Measurements from ENCODE around the gene RPE.

The RPE gene

DNA sequence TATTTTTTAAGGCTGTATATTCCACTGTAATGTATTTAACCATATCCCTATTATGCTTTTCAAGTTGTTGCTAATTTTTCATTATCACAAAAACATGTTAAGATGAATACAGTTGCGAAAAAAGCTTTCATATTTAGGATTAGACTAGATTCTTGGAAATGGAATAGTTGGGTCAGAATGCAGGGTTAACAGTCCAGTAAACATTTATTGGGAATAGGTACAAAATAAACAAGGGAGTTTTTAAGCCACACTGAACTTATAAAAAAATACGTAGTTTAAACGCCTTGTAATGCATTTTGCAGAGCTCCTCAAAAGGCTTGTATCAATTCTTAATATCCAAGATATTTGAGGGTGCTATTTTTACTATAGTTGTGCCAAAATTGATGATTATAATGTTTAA lies 35.6 kb downstream of the RPE start:
- Histone ChIP-seq H3K27ac (ENCODE audit: low read depth, low read length) (no peak overlapping the region), H4K20me1 (ENCODE audit: control insufficient read depth, insufficient read depth, low read depth, low read length) (no peaks in the 10 kb centered on the region), H3K4me2 (ENCODE audit: low read length) (no peak overlapping the region), H3K36me3 (ENCODE audit: control insufficient read depth, low read length) (no peaks in the 10 kb centered on the region), H3K27me3 (ENCODE audit: control insufficient read depth, low read length) (no peaks in the 10 kb centered on the region), H3K9me2 (replicated peaks; ENCODE audit: control insufficient read depth, low read length) (no peaks in the 10 kb centered on the region), H3K4me3 (ENCODE audit: low read length) (no peak overlapping the region), H3K79me2 (ENCODE audit: control insufficient read depth, low read length) (no peaks in the 10 kb centered on the region), H3K4me1 (ENCODE audit: control insufficient read depth, low read length) (no peaks in the 10 kb centered on the region), H3K9me3 (ENCODE audit: control insufficient read depth, insufficient read depth, low read length) (no peaks in the 10 kb centered on the region), H3F3A (ENCODE audit: control insufficient read depth, insufficient read depth) (peaks cover under 1% of the 10 kb centered on the region; the same call in 1 of the 2 replicates)
- TF ChIP-seq, protein P1, sequence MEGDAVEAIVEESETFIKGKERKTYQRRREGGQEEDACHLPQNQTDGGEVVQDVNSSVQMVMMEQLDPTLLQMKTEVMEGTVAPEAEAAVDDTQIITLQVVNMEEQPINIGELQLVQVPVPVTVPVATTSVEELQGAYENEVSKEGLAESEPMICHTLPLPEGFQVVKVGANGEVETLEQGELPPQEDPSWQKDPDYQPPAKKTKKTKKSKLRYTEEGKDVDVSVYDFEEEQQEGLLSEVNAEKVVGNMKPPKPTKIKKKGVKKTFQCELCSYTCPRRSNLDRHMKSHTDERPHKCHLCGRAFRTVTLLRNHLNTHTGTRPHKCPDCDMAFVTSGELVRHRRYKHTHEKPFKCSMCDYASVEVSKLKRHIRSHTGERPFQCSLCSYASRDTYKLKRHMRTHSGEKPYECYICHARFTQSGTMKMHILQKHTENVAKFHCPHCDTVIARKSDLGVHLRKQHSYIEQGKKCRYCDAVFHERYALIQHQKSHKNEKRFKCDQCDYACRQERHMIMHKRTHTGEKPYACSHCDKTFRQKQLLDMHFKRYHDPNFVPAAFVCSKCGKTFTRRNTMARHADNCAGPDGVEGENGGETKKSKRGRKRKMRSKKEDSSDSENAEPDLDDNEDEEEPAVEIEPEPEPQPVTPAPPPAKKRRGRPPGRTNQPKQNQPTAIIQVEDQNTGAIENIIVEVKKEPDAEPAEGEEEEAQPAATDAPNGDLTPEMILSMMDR (IDR thresholded peaks at IDR 0.05; ENCODE audit: low read depth, low read length, poor library complexity, severe bottlenecking) = no peak
- no peak for TF ChIP-seq EZH2phosphoT487 (IDR thresholded peaks at IDR 0.05; ENCODE audit: borderline replicate concordance, low read length)

DNA sequence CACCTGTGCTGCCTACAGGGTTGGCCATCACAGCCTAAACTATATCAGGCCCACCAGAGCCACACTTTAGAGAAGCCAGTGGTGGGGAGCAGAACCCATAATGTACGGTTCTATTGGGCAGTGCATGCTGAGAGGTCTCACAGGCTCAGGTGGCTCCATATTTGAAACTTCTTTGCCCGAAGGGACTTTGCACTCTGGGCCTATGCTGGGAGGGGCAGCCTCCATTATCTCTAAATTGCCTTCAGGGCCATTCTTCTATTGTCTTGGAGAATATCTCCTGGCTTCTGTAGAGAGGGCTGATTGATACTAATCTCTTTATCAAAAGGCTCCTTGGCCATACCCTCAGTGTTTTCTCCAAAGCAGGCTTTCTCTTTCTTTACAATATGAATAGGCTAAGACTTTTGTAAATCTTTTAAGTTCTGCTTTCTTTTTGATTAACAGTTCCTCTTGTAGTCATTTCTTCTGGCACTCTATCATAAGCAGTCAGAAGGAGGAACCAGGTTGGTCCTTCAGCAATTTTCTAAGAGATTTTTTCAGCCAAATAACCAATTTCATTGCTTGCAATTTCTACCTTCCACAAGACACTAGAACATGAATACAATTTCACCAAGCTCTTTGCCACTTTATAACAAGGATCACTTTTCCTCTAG lies 44.5 kb downstream of the RPE start:
- H3K36me3 ChIP-seq (ENCODE audit: control insufficient read depth, low read length) = no peaks in the 10 kb centered on the region
- TF ChIP-seq, protein P1 (IDR thresholded peaks at IDR 0.05; ENCODE audit: low read depth, low read length, poor library complexity, severe bottlenecking) = no peak
- no peak for TF ChIP-seq EZH2phosphoT487 (IDR thresholded peaks at IDR 0.05; ENCODE audit: borderline replicate concordance, low read length)
- no peak overlapping the region for H3K4me2 ChIP-seq (ENCODE audit: low read length)

DNA sequence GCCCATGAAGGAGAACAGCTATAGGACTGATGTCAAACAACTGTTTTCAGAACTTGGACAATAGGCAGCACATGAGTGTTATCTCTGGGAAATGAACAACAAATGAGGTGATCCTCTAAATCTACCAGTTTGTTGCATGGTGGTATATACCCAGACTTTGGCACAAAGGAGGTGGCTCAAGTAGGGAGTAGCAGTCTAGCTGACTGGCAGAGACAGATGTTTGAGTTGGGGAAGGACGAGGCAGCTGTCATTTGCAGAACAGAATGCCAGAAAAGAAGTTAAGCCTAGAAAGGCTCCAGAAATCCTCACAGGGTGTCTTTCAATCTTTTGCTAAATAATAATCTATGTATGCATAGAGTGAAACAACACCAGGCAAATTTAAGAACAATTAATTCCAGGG lies 47.4 kb downstream of the RPE start:
- Histone ChIP-seq H3K9me2 (replicated peaks; ENCODE audit: control insufficient read depth, low read length) (no peaks in the 10 kb centered on the region), H3K79me2 (ENCODE audit: control insufficient read depth, low read length) (no peaks in the 10 kb centered on the region), H3K4me3 (ENCODE audit: low read length) (no peak overlapping the region), H3F3A (ENCODE audit: control insufficient read depth, insufficient read depth) (no peaks in the 10 kb centered on the region), H3K27ac (ENCODE audit: low read depth, low read length) (no peak overlapping the region), H3K36me3 (ENCODE audit: control insufficient read depth, low read length) (no peaks in the 10 kb centered on the region), H3K4me1 (ENCODE audit: control insufficient read depth, low read length) (no peaks in the 10 kb centered on the region), H3K9me3 (ENCODE audit: control insufficient read depth, insufficient read depth, low read length) (no peaks in the 10 kb centered on the region), H3K27me3 (ENCODE audit: control insufficient read depth, low read length) (no peaks in the 10 kb centered on the region), H3K4me2 (ENCODE audit: low read length) (no peak overlapping the region), H4K20me1 (ENCODE audit: control insufficient read depth, insufficient read depth, low read depth, low read length) (no peaks in the 10 kb centered on the region)
- TF ChIP-seq, protein P1 (IDR thresholded peaks at IDR 0.05; ENCODE audit: low read depth, low read length, poor library complexity, severe bottlenecking) = no peak
- no peak for TF ChIP-seq EZH2phosphoT487 (IDR thresholded peaks at IDR 0.05; ENCODE audit: borderline replicate concordance, low read length)

More for the DNA sequence above, 44.5 kb downstream of the RPE start:
- no peaks in the 10 kb centered on the region for H3K9me2 ChIP-seq (replicated peaks; ENCODE audit: control insufficient read depth, low read length)
- H3F3A ChIP-seq (ENCODE audit: control insufficient read depth, insufficient read depth) = no peaks in the 10 kb centered on the region
- H4K20me1 ChIP-seq (ENCODE audit: control insufficient read depth, insufficient read depth, low read depth, low read length) = no peaks in the 10 kb centered on the region
- no peak overlapping the region for H3K4me3 ChIP-seq (ENCODE audit: low read length)
- H3K27ac ChIP-seq (ENCODE audit: low read depth, low read length) = no peak overlapping the region
- H3K79me2 ChIP-seq (ENCODE audit: control insufficient read depth, low read length) = no peaks in the 10 kb centered on the region
- H3K4me1 ChIP-seq (ENCODE audit: control insufficient read depth, low read length) = no peaks in the 10 kb centered on the region
- no peaks in the 10 kb centered on the region for H3K27me3 ChIP-seq (ENCODE audit: control insufficient read depth, low read length)
- H3K9me3 ChIP-seq (ENCODE audit: control insufficient read depth, insufficient read depth, low read length) = no peaks in the 10 kb centered on the region

Measured in DOHH2 (cell line).